H1 (cell line): Measurements from ENCODE around the gene KCNV2. TPM values are rescaled to one million over a fixed set of nuclear protein-coding genes. Genes with fewer than 3 reads are reported as not detected.

Experiments used
- CBX5 ChIP-seq: fragments of 300-800, 300-1000 bp; sonication (generic); IDR thresholded peaks from 2 replicates; pipeline ENCODE4 v1.7.1; 2016; ENCODE audit warnings: antibody characterized with exemption, low read length, low read depth
- CHD7 ChIP-seq: fragments of 300-600 bp; sonication (generic); IDR thresholded peaks from 2 replicates; pipeline ENCODE4 v1.7.1; 2012; ENCODE audit warnings: low read length, moderate library complexity, mild to moderate bottlenecking, inconsistent platforms; ENCODE audit not compliant: insufficient replicate concordance
- CTBP2 ChIP-seq: IDR thresholded peaks from 2 replicates; pipeline ENCODE4 v1.7.0; 2011; ENCODE audit warnings: borderline replicate concordance, mild to moderate bottlenecking, moderate library complexity, mixed read lengths, low read length; ENCODE audit not compliant: insufficient read depth, insufficient read length
- POLR2A ChIP-seq, 2 experiments: IDR thresholded peaks; 1 replicate in 1 of 2; 2 replicates in 1 of 2; pipeline ENCODE4 v1.6.1; 2011; ENCODE audit warnings: low read depth in 2 of 2, low read length in 2 of 2, mild to moderate bottlenecking in 2 of 2; ENCODE audit errors: control extremely low read depth in 1 of 2
- POU5F1 ChIP-seq: IDR thresholded peaks from 2 replicates; pipeline ENCODE4 v1.6.1; 2011; ENCODE audit warnings: low read depth, mild to moderate bottlenecking, low read length, moderate library complexity
- YY1 ChIP-seq: IDR thresholded peaks from 2 replicates; pipeline ENCODE4 v1.6.1; 2011; ENCODE audit warnings: low read depth, mild to moderate bottlenecking, low read length
- polyA plus RNA-seq, 7 experiments: library from polyadenylated mRNA; depleted of rRNA in 3 of 7; stranded (reverse) in 5 of 7; unstranded in 2 of 7; fragments of >200 nt in 5 of 7; fragments of 200-250 nt in 2 of 7; gene quantifications; 1 replicate in 5 of 7; 2 replicates in 1 of 7; 4 replicates in 1 of 7; pipeline versions ENCODE4 v1.2.1 to v1.2.3, GENCODE V29; 2011 to 2013; ENCODE audit warnings: missing spikeins in 2 of 7, mixed read lengths in 2 of 7
- total RNA-seq: library from RNA; stranded (reverse); fragmentation: NEBNext Ultra II Directional; extraction: Animal tissue kit (Norgen Biotek cat#: 25700); gene quantifications from 2 replicates; pipeline ENCODE4 v1.2.1, GENCODE V29; 2021

KCNV2 gene
- total and polyA plus RNA-seq, 2 of the 8 experiments (the other 6 are each of a cell fraction or from before 2014, with no cell fraction given): not detected

GRCh38 chr9:2767800-2768677, 50.7 kb downstream of the KCNV2 start (continued):
- TF ChIP-seq CHD7 (no peak), CTBP2 (no peak), POLR2A (IDR thresholded peaks at IDR 0.05; ENCODE audit: control extremely low read depth in 1 of 2, low read depth in 2 of 2, low read length in 2 of 2) (no peak), POU5F1 (no peak), YY1 (no peak), CBX5 (no peak)
- TF ChIP-seq, all 59 proteins: peak for 0
